NCI-H146 treated with DMSO at 0.1 percent for 48 hours (cell line): ENCODE data around the gene RELN.
"Not testable (repeated sequence)": the region's sequence is repeated elsewhere in the genome, so short reads cannot be mapped to it uniquely, and the experiment has no call there.

Experiments
- DNase-seq: peaks from one replicate; lab custom pipeline; 2025; ENCODE audit not compliant: unreplicated experiment; lab: John Stamatoyannopoulos, UW

Gene RELN

GRCh38 chr7:103989200-103989784, at the start of gene RELN:
TSS of gene RELN (minus strand) at chr7:103989658. CDS start at chr7:103989356, 302 bp downstream.
- DNase-seq: peak; percentile 49

DNA sequence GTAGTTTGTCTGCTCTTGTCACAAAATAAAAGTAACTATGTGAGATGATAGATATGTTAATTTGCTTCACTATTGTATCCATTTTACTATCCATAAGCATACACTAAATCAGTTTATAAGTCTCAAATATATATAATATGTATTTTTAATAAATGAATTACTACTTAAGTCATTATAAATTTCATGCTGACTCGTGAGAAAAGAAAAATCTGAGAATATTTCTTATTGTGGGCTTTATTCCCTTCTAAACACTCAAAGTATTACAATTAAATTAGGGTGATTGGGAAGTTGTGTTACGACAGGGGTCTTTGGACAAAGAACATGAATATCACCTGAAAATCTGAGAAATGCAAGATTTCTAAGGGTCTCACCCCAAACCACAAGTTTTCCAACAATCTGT, 48.7 kb upstream of the RELN start:
- no peak for DNase-seq

DNA sequence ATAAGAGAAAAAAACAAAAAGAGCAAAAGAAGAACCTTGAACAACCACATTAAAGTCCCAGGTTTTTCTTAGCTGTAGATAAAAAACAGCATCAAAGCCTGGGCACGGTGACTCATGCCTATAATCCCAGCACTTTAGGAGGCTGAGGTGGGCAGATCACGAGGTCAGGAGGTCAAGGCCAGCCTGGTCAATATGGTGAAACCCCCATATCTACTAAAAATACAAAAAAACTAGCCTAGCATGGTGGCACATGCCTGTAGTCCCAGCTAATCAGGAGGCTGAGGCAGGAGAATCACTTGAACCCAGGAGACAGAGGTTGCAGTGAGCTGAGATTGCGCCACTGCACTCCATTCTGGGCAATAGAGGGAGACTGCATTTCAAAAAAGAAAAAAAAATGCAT, 47.4 kb upstream of the RELN start:
- not testable (repeated sequence) for DNase-seq

GRCh38 chr7:104035351-104035750, 45.9 kb upstream of the RELN start:
- no peak for DNase-seq

DNA sequence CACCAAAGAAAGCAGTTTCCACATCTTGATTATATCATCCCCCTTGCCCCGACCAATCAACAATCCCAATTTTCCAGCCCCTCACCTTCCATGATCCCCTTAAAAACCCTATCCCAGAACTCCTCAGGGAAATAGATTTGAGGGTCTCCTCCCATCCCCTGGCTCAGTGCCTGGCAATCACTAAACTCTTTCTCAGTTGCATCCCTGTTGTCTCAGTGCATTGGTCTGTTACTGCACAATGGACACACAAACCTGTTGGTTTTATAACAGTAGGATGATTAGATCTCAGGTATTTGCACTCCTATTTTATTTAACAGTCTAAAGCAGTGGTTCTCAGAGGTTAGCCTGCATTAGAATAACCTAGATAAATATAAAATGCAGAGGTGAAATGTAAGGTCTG, 45.2 kb upstream of the RELN start:
- no peak for DNase-seq

GRCh38 chr7:104033837-104034236, 44.4 kb upstream of the RELN start:
- DNase-seq: no peak

GRCh38 chr7:104032486-104032885, 43.0 kb upstream of the RELN start:
- no peak for DNase-seq

DNA sequence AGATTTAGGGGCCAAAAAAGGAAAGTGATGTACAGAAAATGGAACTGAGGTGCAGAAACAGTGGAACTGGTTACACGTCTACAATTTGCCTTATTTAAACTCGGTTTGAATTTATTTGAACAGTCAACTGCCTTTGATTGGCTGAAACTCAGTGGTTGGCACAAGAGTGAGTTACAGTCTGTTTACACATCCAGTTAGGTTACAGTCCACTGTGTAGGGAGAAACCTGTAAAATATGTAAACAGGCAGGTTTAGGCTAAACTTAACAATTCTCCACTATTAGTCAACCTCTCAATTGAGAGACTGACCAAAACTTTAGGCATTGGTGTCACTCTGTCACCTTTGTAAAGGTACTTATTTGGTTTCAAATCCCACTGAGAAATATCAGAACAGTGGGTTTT, 40.3 kb upstream of the RELN start:
- DNase-seq: no peak

- no peak for DNase-seq
Observed at GRCh38 chr7:104024632-104025031, 35.2 kb upstream of the RELN start.

- DNase-seq: no peak
Observed at GRCh38 chr7:104023100-104023499, 33.6 kb upstream of the RELN start.

DNA sequence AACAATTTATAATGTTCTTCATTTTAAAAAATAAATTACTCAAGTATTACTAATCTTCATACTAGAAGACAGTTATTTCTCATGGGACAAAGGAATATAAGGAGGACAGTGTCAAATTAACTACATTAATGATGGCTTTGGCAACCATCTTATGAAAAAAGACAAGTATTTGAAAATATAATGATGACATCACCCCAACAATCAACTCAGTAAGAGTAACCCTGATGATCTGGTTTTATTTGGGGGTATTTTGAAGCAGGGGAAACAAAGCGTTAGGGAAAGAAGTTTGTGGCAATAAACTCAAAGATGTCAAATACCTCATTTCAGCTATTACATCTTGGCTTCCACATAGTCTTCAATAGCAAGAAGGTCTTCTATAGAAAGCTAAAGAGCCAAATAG, 29.0 kb upstream of the RELN start:
- no peak for DNase-seq

- no peak for DNase-seq
Observed at GRCh38 chr7:104017001-104017400, 27.5 kb upstream of the RELN start.

- DNase-seq: no peak
Observed at GRCh38 chr7:104012835-104013234, 23.4 kb upstream of the RELN start.

GRCh38 chr7:104011829-104012228, 22.4 kb upstream of the RELN start:
- DNase-seq: no peak

DNA sequence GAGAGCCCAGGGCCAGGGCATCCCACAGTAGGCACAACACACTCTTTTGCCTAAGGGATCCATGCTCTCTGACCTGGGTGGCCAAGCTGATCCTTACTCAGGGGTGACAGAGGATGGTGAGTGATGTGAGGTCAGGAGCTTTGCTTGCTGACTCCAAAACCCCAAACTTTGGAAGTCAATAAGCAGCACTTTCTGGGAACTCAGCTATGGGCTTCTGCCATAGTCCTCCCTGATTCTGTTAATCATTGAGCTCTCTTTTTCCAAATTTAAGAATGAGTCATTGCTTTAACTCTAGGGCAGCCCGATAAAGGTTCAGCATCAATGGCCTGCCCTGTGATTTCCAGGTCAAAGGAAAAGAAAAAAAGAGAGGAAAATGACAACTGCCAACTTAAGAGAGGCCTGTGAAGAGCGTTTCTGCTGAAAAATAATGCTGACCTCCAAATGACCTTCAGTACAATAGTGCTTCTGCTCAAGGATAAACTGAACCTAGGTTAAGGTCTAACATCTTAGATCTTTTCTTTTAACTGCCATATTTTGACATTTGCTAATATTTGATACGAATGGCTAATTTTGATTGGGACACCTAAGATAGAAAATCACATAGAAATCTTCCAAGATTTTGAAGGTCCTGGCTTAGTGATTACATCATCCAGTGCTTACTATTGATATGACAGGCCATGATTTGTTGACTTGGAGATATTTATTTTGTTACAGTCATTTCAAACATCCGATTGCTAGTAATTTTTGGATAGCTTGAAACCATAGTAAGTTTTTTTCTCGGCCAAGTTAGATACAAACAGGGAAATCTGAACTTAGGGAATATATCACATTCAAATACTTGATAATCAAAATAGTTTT, 20.8 kb upstream of the RELN start:
- DNase-seq: no peak

DNA sequence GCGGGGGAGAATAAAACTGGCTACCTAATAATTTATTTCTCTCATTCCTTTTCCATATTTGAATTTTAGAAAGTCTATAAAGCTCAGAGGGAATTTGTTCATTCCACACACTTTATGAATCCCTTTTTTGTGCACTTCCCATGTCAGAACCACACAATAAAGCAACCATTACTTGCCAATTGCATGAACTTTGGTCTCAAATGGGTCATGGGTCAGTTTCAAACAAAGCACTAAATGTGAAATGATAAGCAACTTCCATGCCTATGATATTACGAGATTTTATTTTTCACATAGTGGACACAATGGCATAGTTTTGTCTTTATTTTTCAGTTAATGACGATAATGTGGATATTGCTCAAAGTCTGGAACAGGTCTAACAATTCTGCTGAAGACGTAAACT, 18.6 kb upstream of the RELN start:
- DNase-seq: no peak

DNA sequence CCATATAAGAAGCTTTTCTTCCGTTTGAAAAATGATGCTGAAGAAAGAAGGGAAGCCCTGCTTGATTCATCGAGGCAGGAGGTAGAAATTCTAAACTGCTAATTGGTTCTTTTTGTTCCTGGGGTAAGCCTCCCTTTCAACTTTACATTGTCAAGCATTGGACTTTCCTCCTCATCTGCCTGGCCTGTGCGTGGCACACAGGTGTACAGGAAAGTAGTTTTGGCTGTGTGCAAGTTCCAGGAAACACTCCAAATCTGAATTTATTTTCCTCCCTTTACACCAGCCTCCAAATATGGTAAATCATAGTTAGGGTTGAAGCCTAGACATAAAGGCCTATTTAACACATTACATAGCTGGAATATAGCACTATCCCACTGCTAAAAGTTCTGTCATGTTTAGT, 18.2 kb upstream of the RELN start:
- no peak for DNase-seq

GRCh38 chr7:104005197-104005596, 15.7 kb upstream of the RELN start:
- no peak for DNase-seq

GRCh38 chr7:103996639-103997038, 7.2 kb upstream of the RELN start:
- DNase-seq: no peak

DNA sequence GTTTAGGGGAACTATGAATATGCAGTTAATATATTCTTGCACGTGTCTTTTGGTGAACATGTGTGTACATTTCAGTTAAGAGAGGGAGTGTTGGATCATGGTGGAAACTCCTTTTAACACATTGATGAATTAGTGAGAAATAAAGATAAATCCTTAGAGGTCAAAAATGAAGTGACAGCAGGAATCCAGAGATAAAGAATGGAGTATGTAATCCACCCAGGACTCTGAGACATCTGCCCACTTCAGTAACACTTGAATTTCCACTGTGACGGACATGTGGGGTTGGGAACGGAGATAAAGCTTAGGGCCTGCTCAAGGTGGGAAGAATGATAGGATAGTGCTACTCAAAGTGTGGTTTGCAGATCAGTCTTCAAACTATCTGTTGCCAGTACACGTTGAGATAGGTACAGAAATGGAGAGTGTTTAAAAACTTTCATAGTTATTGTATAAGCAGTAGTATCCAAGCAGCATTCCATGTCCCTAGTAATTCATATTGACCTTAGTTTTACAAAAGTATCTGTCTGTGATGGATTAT, 6.6 kb upstream of the RELN start:
- no peak for DNase-seq

DNA sequence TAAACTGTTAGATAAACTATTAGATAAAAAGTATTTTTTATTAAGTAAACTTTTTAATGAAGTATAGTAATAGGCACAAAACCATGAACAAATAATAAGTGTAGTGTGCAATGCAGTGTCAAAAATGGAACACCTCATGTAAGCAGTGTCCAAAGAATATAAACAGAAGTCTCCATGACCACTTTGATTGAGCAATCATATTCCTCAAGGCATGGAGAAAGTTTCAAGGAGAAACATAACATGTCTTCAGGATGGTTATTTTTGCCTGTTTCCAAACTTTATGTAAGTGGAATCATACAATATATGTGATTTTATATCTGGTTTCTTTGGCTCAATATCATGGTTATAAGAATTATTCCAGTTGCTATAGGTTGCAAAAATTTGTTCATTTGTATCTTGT, 6.1 kb upstream of the RELN start:
- DNase-seq: no peak

- DNase-seq: no peak
Observed at GRCh38 chr7:103993551-103993950, 4.1 kb upstream of the RELN start.
